ENCODE results near the gene PHACTR1.

DNA sequence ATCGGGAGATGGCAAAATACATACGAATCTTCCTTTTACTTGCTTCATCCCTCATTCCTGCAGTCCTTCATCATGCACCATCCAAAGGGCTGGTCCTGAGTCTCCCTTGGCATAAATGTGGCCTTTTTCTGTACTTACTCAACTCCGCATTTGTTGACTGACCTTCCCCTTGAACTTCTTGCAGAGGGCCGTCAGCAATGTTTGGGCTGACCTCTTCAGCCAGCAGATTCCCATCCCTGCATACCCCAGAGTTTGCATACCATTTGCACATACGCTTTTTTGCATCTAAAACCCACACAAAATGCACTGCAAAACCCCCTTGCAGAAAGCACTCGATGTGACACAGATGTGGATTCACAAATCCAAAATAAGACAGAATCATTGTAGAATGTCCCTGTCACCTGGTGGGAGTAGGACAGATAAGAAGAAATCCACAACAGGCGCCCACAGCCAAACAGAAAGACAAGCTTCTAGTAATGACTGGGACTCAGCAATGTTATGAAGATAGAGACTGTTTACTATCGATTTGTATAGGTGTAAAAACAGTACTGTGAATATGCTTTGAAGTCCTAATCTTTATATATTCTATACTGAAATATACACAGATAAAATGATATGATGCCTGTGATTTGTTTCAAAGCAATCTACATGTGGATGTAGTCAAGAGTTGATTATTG is 566.0 kb downstream of the PHACTR1 start:
- TF ChIP-seq, protein P1, sequence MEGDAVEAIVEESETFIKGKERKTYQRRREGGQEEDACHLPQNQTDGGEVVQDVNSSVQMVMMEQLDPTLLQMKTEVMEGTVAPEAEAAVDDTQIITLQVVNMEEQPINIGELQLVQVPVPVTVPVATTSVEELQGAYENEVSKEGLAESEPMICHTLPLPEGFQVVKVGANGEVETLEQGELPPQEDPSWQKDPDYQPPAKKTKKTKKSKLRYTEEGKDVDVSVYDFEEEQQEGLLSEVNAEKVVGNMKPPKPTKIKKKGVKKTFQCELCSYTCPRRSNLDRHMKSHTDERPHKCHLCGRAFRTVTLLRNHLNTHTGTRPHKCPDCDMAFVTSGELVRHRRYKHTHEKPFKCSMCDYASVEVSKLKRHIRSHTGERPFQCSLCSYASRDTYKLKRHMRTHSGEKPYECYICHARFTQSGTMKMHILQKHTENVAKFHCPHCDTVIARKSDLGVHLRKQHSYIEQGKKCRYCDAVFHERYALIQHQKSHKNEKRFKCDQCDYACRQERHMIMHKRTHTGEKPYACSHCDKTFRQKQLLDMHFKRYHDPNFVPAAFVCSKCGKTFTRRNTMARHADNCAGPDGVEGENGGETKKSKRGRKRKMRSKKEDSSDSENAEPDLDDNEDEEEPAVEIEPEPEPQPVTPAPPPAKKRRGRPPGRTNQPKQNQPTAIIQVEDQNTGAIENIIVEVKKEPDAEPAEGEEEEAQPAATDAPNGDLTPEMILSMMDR (IDR thresholded peaks at IDR 0.05): no peak
- no peak for TF ChIP-seq POLR2A (IDR thresholded peaks at IDR 0.05)
